Measurements from ENCODE around the gene ITIH3.

GRCh38 chr3:52769786-52770455, 24.7 kb upstream of the ITIH3 start:
- TF ChIP-seq ZNF274 (IDR thresholded peaks at IDR 0.05; ENCODE audit: low read depth, low read length) (no peak), YY1 (IDR thresholded peaks at IDR 0.05; ENCODE audit: insufficient read depth, insufficient read length) (no peak)
